OCI-LY7 (cell line): ENCODE measurements around the gene PRKX. TPM values are rescaled to one million over a fixed set of nuclear protein-coding genes. Genes with fewer than 3 reads are reported as not detected.

Experiments used
- BruUV-seq: library from RNA; stranded (reverse); fragments of 400-500 nt; replicated peaks from 2 replicates; lab custom pipeline; 2021; lab: Mats Ljungman, UMichigan
- CTCF ChIA-PET: fragments of 300-600 bp; sonication (Branson Sonifier 250); formaldehyde crosslinking; loops from one replicate; lab custom pipeline; 2022; ENCODE audit warnings: antibody characterized with exemption; ENCODE audit not compliant: unreplicated experiment; lab: Charles Lee
- POLR2A ChIA-PET: fragments of 300-600 bp; sonication (Branson Sonifier 250); formaldehyde crosslinking; loops from one replicate; lab custom pipeline; 2022; ENCODE audit warnings: antibody characterized with exemption; lab: Charles Lee
- DNase-seq: peaks from one replicate; pipeline ENCODE4 v3.0.0-alpha.2; 2015; ENCODE audit warnings: low spot score
- H2AFZ ChIP-seq: fragments of 200-600 bp; sonication (generic), shearing (Covaris generic); 2 replicates; pipeline ENCODE4 v1.6.1; 2014; ENCODE audit warnings: mild to moderate bottlenecking, antibody characterized with exemption, low read length, moderate library complexity
- H3K27ac ChIP-seq: fragments of 200-600 bp; sonication (generic); 2 replicates; pipeline ENCODE4 v1.5.1; 2014; ENCODE audit warnings: mixed run types, low read depth, mild to moderate bottlenecking, moderate library complexity, low read length, inconsistent platforms; ENCODE audit not compliant: poor library complexity, severe bottlenecking
- H3K36me3 ChIP-seq: fragments of 200-600 bp; sonication (generic); 2 replicates; pipeline ENCODE4 v1.6.1; 2014; ENCODE audit warnings: mild to moderate bottlenecking, antibody characterized with exemption, low read length, moderate library complexity, mixed read lengths; ENCODE audit not compliant: insufficient read depth
- H3K4me1 ChIP-seq: fragments of 200-600 bp; sonication (generic); 2 replicates; pipeline ENCODE4 v1.5.1; 2014; ENCODE audit warnings: mild to moderate bottlenecking, low read length; ENCODE audit not compliant: insufficient read depth, poor library complexity, severe bottlenecking
- H3K4me2 ChIP-seq: fragments of 200-600 bp; sonication (generic); 2 replicates; pipeline ENCODE4 v1.6.1; 2014; ENCODE audit warnings: mild to moderate bottlenecking, low read length
- H3K4me3 ChIP-seq: fragments of 200-600 bp; sonication (generic); 2 replicates; pipeline ENCODE4 v1.5.1; 2014; ENCODE audit warnings: mild to moderate bottlenecking, low read depth, low read length; ENCODE audit not compliant: poor library complexity, severe bottlenecking
- H3K79me2 ChIP-seq: fragments of 200-600 bp; sonication (generic); 2 replicates; pipeline ENCODE4 v1.6.1; 2016; ENCODE audit warnings: low read depth, mild to moderate bottlenecking, low read length, moderate library complexity, mixed read lengths; ENCODE audit not compliant: insufficient read depth
- H3K9me2 ChIP-seq: fragments of 200-600 bp; sonication (generic); 2 replicates; pipeline ENCODE4 v1.6.1; 2016; ENCODE audit warnings: mild to moderate bottlenecking, low read length, mixed read lengths; ENCODE audit not compliant: insufficient read depth
- H3K9me3 ChIP-seq: fragments of 200-600 bp; sonication (generic); 2 replicates; pipeline ENCODE4 v1.6.1; 2014; ENCODE audit warnings: mild to moderate bottlenecking, mixed run types, low read length, mixed read lengths
- H4K20me1 ChIP-seq: fragments of 200-600 bp; sonication (generic); 2 replicates; pipeline ENCODE4 v1.6.1; 2014; ENCODE audit warnings: mild to moderate bottlenecking, antibody characterized with exemption, low read length, moderate library complexity, mixed read lengths; ENCODE audit not compliant: insufficient read depth
- CTCF ChIP-seq: fragments of 200-600 bp; sonication (generic); conservative IDR thresholded peaks from 2 replicates; pipeline ENCODE4 v1.5.1; 2014; ENCODE audit warnings: mild to moderate bottlenecking, antibody characterized with exemption, low read length, moderate library complexity, mixed read lengths
- EZH2phosphoT487 ChIP-seq: fragments of 200-600 bp; sonication (generic); IDR thresholded peaks from 2 replicates; pipeline ENCODE4 v1.6.1; 2018; ENCODE audit warnings: low read depth, borderline replicate concordance, mild to moderate bottlenecking, mixed run types, antibody characterized with exemption, low read length, moderate library complexity, mixed read lengths
- intact Hi-C: fragments of 100-400 bp; cut with micrococcal nuclease; formaldehyde crosslinking; loops from one replicate; pipeline ENCODE4 v1.10.0; 2022; ENCODE audit not compliant: unreplicated experiment
- total RNA-seq, 2 experiments: library from RNA; depleted of rRNA in 1 of 2; stranded (reverse); fragments of >200 nt in 1 of 2; shearing (Covaris generic) in 1 of 2; gene quantifications; 2 replicates each; pipeline ENCODE4 v1.2.3, GENCODE V29; 2014 to 2022

Gene PRKX
- total RNA-seq, 2 experiments from 2014 or later: 14.6 to 23.6 TPM

- no peaks in the 10 kb centered on the region for H3K4me1 ChIP-seq
- intact Hi-C loops: no loop called here
- no peak overlapping the region for H2AFZ ChIP-seq
- DNase-seq: no peak
- H3K27ac ChIP-seq: no peak overlapping the region
- ChIA-PET CTCF (no interaction called here), POLR2A (no interaction called here)
- H3K9me2 ChIP-seq: no peaks in the 10 kb centered on the region
- H3K79me2 ChIP-seq: no peaks in the 10 kb centered on the region
- BruUV-seq: no TSS peak
- TF ChIP-seq CTCF: no peak
- TF ChIP-seq EZH2phosphoT487: no peak
- H3K9me3 ChIP-seq: no peaks in the 10 kb centered on the region
- H4K20me1 ChIP-seq: no peaks in the 10 kb centered on the region
- H3K4me3 ChIP-seq: no peak overlapping the region
- H3K36me3 ChIP-seq: no peaks in the 10 kb centered on the region
- H3K4me2 ChIP-seq: no peak overlapping the region
Measured at GRCh38 chrX:3582451-3582850, 131.0 kb downstream of the PRKX start.

GRCh38 chrX:3581609-3582108, 131.8 kb downstream of the PRKX start:
- Histone ChIP-seq H3K9me3 (no peaks in the 10 kb centered on the region), H4K20me1 (no peaks in the 10 kb centered on the region), H3K9me2 (no peaks in the 10 kb centered on the region), H3K4me2 (no peak overlapping the region), H3K4me1 (no peaks in the 10 kb centered on the region), H3K36me3 (no peaks in the 10 kb centered on the region), H3K79me2 (no peaks in the 10 kb centered on the region), H3K4me3 (no peak overlapping the region), H3K27ac (no peak overlapping the region), H2AFZ (no peak overlapping the region)
- BruUV-seq: no TSS peak
- POLR2A ChIA-PET: no interaction called here
- TF ChIP-seq EZH2phosphoT487 (no peak), CTCF (no peak)
- CTCF ChIA-PET: no interaction called here
- intact Hi-C loops: no loop called here
- DNase-seq: no peak

GRCh38 chrX:3577551-3577950, 135.9 kb downstream of the PRKX start:
- no peak overlapping the region for H3K27ac ChIP-seq
- H2AFZ ChIP-seq: no peak overlapping the region
- no peaks in the 10 kb centered on the region for H4K20me1 ChIP-seq
- intact Hi-C loops: no loop called here
- TF ChIP-seq CTCF (no peak), EZH2phosphoT487 (no peak)
- no peaks in the 10 kb centered on the region for H3K79me2 ChIP-seq
- H3K4me1 ChIP-seq: no peaks in the 10 kb centered on the region
- no peak for DNase-seq
- no peaks in the 10 kb centered on the region for H3K9me2 ChIP-seq
- H3K36me3 ChIP-seq: no peaks in the 10 kb centered on the region
- ChIA-PET CTCF (no interaction called here), POLR2A (no interaction called here)
- no peak overlapping the region for H3K4me3 ChIP-seq
- H3K9me3 ChIP-seq: no peaks in the 10 kb centered on the region
- BruUV-seq: no TSS peak
- no peak overlapping the region for H3K4me2 ChIP-seq
